NCI-H524 treated with DMSO at 0.1 percent for 48 hours (cell line): Measurements from ENCODE around the gene GSTM4.

Experiments used
- DNase-seq: peaks from one replicate; lab custom pipeline; 2025; lab: John Stamatoyannopoulos, UW

The GSTM4 gene

DNA sequence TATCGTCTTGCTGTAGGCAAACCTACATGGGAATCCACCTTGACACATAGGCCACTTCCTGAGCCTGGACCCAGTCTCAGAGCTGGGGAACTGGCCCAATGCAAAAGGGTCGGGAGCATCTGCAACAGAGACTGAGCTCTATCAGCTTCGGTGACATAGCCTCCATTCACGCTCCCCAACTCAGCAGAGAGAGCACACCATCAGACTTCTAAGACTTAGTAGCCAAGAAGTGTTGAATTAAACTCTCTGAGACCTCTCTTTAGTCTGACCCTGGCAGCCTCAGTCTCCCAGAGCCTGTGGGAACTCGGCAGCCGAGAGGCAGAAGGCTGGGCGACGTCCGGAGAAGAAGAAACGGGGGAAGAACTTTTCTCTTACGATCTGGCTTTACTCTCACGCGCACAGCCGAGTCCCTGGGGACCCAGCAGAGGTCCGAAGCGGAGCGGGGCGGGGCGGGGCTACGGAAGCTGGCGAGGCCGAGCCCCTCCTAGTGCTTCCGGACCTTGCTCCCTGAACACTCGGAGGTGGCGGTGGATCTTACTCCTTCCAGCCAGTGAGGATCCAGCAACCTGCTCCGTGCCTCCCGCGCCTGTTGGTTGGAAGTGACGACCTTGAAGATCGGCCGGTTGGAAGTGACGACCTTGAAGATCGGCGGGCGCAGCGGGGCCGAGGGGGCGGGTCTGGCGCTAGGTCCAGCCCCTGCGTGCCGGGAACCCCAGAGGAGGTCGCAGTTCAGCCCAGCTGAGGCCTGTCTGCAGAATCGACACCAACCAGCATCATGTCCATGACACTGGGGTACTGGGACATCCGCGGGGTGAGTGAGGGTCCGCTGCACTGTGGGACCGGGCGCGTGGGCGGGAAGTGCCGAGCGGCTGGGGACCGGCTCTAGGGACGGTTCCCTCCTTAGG is at the start of gene GSTM4:
Gene GSTM4 (plus strand): TSS at position 485 of the 905 bp plus-strand sequence. CDS start 291 bp downstream, at position 776.
- DNase-seq = peak; percentile 11

DNA sequence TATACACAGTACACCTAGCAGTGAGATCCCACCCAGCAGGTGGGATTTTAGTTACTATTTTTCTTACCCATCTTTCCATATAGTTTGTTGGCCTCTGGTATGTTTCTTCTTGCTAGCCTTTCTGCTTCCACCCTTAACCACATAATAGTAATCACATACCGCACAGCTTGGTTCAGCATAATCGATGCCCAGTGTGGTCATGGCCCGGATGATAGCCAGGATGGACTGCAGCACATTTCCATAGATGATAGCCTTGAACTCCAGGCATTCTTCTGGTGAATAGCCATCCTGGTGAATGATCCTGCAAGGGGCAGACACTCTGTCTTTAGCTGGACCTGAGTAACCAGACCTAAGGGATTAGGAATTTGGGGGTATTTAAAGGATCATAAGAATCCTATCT is 46.0 kb upstream of the GSTM4 start:
- DNase-seq = no peak

DNA sequence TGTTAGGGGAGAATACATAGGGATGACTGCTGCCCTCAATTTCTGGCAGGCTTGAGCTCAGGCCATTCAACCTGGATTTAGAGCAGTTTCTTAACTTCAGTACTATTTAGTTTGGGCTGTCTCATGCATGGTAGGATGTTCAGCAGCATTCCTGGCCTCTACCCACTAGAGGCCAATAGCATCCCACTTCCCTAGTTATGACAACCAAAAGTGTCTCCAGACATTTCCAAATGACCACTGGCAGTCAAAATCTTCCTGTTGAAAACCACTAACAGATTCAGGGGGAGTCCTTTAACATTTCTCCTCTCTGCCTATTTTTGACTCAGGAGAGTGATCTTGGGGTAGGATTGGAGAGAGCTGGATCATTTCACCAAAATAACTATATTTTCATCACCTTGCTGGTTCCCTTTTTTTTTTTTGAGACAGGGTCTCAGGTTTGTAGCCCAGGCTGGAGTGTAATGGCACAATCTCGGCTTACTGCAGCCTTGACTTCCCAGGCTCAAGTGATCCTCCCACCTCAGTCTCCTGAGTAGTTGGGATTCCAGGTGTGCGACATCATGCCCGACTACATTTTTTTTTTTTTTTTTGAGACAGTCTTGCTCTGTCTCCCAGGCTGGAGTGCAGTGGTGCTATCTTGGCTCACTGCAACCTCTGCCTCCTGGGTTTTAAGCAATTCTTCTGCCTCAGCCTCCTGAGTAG is 45.1 kb upstream of the GSTM4 start:
- no peak for DNase-seq

DNA sequence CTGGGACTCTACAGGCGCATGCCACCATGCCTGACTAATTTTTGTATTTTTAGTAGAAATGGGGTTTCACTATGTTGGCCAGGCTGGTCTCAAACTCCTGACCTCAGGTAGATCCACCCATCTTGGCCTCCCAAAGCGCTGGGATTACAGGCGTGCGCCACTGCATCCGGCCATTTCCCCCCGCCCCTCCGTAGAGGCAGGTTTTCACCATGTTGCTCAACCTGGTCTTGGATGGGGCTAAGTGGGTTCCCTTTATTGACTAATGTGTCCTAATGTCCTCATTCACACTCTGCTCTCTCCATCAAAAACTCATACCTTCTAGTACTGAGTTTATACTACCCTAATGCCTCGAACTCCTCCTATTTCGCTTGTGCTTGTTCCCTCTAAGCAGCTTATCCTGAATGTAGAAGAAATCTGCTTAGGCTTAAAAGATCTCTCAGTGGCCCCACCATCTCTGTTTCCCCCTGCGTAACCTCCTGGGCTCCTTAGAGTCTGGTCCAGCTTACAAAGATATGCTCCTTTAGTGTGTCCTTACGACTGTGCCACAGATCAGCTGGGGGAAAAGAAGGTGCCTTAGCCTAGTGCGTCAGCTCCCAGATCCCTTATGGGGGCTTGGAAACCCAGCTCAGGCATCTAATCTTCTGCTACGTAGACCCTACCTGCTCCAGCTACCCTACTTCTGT is 44.5 kb upstream of the GSTM4 start:
- no peak for DNase-seq

DNA sequence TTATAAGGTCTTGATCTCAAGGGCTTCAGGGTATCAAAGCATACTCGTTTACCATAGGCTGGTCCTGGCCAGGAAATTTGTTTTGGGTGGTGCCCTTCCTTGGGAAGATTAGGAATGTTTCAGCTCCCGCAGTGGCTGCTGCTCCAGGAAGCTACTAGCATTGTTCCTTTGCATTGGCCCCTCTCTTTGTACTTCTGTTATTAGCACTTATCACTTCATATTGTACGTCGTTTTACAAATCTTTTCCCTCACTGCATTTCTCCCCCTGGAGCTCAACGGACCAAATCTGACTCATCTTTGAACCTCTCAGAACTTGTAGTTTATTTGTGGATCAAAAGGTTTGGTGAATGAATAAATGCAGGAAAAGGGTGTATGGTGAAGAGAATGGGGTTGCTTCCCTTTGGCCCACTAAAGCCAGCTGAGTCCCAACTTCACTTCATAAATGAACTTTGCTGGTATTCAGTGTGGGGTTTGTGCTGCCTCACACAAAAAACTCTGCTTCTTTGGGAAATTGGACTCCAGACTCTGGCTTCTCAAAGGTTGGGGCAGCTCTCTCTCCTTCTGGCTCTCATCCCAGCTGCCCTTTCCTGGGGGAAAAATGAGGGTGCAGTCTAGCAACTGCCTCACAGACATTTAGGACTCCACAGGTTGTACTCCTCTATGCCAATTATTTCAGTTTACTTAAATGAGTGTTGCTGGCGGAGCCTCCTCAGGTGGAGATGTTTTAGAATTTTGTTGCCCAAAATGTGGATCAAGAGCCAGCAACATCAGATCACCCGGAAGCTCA is 42.3 kb upstream of the GSTM4 start:
- DNase-seq = no peak

DNA sequence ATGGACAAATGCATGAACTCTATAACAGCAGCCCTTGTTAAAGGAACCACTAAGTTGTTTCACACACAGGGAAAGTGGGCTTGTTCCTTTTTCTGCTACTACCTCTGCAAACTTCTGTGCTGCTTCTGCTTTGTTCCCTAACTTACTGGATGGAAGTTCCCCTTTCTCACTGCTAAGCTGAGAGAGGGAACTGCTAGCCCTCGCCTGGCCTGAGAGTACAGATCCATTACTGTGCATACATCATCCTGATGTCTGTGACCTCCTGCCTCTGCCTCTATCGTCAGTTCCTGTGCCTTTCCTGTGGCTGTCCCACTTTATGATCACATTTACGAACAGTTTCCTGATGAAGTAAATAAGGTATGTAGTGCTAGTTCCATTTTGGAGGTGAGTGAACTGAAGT is 40.0 kb upstream of the GSTM4 start:
- DNase-seq = no peak

DNA sequence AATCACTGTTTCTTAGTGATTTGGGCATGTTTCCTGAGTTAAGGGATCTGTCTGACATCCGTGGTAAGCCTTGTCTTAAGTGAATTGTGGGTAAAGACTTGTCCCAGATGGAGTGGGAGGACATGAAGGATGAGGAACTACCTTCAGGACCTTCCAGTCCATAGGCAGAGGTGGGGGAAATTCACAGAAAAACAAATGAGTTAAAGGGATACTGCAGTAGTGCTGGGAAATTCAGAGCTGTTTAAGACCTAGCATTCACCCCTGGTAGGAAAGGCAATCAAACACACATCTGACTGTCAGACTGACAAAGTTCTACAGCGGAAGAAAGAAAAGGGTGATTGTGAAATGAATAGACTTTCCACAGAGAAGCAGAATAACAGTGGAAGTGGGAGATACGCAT is 39.5 kb upstream of the GSTM4 start:
- no peak for DNase-seq

DNA sequence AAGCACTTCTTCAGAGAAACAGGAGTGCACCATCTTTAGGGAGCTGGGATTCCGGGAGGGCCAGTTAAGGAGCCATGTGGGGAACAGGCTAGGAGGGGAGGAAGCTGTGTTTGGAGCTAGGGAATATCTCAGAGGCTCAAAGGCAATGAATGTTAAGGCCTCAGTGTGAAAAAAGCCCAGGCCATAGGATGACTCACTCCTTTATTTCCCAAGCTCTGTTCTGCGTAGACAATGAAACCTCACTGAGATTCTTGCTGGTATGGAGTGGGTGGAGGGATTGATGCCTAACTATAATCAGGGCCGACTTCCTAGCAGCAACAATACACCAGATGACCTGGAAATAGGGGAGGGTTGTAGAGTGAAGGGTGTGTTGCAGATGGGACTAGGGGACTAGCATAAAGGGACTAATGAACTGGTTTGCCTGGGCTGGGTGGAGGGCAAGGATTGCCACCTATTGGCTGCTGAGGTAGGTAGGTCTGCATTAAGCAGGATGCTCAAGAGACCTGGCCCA is 38.6 kb upstream of the GSTM4 start:
- no peak for DNase-seq

DNA sequence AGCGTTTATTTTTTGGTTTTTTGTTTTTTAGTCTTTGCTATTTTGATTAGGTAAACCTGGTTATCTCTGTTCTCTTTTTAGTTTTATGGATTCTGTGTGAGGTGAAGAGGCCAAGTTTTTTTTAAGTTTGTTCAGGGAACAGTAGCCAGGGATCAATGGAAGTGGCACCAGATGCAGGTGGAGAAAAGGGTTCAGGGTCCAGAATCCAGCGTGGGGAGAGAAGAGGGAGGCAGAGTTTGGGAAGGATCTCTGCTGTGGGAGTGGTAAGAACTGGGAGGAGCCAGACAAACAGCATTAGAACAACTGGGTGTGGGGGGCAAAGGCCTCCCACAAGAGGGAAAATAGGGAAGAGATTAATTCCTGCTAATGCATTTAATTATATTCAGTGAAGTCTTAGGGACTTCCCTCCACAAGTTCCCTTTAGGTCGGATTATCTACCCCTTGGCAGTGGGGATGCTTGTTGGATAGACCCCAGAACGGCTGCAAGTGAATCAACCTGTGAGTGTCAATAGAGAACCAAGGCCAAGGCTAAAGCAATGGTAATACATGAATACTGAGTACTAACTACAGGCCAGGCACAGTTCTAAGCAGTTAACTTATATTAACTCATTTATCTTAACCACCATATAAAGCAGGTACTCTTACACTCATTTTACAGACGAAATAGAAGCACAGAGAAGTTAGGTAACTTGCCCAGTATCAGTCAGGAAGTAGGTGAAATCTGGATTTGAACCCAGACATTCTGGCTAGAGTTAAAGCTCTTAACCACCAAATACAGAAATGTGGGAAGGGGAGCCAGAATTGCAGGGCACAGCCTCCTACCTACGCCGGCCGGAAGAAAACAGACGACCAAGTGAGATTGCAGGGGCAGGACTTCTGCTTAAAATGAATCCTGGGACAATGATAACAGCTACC is 37.0 kb upstream of the GSTM4 start:
- DNase-seq = no peak

DNA sequence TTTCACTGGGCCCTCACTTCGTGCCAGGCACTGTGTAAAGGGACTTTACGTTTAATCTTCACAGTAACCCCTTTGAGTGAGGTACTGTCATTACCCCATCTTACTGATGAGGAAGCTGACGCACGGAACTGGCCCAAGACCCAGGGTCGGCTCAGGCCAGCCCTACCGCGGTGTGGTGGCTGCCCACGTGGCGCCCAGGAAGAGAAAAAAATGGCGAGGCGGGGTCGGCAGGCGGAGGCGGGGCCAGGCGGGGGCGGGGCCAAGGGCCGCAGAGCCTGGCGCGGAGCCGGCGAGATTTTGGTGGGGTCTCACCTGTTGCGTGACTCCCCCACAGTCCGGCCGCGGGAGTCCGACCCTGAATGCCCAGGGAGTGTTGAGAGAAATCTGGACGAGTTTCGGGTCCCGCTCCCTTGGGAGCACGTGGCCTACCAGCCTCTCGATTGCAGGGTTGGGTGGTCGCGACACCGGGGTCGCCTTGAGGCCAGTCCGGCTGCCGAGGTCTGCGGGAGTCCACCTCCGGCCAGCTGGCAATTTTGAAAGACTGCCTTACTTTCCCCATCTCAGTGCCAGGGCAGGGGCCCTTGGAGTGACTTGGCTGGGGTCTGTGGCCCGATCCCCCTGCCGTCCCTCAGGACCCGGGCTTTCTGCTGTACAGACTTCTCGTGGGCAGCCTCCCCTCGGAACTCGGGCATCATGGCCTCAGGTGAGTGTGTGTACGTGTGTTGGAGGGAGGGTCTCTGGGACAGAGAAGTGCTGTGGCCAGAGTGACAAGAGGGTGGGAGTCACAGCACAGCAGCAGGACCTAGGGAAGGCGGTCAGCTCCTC is 36.1 kb upstream of the GSTM4 start, which contains the start of the genes AMPD2 and GNAT2:
Gene AMPD2 (plus strand): TSS at position 262 of the 825 bp plus-strand sequence. CDS start 1,339 bp downstream, outside the sequence.
Gene GNAT2 (minus strand): TSS at position 41 of the 825 bp plus-strand sequence. CDS start 6,746 bp downstream, outside the sequence.
- DNase-seq = peak; percentile 7

DNA sequence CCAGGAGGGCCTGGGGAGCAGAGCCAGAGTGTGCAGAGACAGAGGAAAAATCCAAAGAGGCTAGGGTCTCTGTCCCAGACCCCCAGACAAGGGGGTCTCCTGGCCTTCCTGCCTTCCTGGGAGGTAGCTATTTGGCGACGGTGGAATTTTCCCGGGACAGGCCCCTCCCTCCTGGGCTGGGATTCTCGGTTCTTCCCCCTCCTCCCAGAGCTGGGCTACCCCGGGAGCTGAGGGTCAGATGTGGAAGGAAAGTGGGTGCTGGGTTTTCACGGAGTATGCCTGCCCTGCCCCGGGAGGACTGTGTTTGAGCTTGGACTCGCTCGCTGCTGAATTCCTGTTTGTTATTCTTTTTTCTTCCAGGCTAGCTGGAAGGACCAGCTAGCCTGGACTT is 35.5 kb upstream of the GSTM4 start:
- DNase-seq = no peak

DNA sequence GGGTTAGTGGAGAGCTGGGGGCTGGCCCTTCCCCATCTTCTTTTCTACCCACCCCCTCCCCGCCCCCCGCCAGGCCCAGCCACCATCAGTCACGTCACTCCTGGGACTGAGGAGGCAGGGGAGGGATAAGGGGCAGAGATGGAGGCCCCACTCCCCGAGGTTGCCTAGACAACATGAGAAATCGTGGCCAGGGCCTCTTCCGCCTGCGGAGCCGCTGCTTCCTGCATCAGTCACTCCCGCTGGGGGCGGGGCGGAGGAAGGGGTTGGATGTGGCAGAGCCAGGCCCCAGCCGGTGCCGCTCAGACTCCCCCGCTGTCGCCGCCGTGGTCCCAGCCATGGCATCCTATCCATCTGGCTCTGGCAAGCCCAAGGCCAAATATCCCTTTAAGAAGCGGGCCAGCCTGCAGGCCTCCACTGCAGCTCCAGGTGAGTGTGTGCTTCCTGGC is 35.0 kb upstream of the GSTM4 start:
- DNase-seq = peak; percentile 53

DNA sequence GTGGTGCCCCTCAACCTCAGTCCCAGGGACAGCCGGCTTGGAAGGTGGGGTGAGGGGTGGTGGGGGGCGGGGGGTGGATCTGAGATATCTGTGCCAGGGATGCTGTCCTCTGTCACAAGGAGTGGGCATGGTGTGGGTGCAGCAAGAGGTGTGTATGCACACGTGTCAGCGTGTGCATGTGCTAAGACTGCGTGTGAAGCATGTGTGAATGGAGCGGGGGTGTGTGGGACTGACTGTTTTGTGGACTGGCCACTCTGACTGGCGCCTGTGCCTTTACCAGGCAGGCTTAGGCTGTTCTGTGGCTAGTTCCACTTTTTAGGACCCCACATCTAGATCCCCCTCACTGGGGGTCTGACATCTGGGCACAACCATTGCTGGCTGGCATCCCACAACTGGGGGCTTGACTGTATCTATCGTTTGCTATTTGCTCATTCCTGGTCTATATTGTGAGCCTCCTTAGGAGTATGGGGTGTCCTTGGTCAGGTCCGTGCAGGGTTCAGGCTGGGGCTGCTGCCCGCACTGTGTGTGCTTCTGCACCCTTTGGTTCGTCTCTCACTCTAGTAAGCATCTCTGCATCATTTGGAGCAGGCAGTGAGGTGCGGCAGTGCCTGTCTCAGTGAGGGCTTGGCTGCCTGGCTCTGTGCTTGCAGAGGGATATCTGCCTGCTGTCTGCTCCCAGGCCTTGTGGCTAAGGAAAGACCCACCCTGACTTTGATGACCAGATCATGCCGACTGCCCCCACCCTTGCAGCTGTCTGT is 34.3 kb upstream of the GSTM4 start:
- DNase-seq = no peak

DNA sequence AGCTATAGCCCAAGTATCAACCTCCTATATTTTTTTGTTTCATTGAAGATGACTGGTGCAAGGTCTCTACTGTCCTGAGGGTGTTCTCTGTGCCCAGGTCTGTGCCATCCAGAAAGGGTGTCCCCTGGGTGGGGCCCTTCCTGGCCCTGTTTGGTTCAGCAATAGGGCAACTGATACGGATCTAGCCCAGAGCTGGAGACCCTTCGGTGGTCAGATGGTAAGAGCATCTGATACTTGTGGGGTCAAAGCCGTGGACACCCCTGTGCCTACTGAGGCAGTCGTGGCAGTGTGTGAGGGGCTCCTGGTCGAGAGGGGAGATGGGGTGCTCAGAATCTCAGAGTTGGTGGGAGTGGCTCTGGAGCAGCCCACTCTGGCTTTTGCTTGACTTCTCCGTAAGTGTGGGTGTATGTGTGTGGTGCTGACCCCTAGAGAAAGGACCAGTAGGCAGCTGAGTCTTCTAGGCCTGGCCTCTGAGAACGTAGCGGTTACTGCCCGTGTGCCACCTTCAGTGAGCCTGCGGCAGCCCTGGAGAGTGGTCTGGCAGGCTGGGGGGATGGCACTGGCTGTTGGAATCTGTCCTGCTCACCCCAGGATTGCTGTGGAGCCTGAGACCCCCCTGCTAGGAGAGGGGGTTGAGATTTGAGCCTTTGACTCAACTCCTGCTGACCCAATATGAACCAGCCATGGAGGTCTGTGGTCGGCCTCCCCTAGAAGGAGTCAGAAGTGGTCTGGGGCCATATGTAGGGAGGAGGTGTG is 33.6 kb upstream of the GSTM4 start:
- no peak for DNase-seq

DNA sequence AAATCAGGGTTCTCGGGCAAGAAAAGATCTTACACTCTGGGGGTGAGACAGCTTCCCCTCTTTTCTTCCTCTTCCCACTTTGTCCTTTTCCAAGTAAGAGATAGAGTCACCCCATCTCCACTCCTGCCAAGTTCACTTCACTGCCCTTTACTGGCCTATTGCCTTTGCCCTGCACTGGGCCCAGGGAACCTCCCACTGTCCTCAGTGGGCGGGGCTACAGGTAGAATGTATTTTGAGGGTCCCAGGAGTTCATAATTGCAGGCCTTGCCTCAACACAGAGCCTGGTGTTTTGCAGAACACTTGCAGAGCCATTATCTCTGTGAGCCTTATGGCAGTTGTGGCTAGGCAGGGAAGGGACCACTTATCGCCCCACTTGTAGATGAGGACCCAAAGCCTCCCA is 33.0 kb upstream of the GSTM4 start:
- DNase-seq = no peak

DNA sequence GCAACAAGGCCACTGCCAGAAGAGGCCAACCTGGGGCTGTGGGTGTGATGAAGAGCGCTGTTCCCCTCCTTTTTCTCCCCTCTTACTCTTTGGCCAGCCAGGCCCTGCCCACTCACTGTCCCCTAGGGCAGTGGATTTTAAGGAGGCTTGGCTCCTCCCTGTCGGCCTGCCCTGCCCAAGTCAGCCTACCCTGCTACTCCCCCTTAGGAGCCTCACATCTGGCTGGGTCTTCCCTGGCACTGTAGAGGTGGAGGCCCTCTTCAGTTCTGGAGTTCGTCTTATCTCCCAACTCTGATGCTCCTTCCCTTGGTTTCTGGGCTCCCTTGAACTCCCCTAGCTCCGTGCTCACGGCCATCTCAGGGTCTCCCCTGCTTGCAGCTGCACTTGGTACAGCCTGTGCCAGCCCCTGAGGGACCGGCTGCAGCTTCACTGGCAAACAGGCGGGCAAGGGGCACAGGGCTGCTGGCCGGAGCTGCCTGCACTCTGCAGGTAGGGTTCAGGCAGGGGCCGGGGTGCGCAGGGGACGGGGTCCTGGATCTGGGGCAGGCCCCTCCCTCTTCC is 32.2 kb upstream of the GSTM4 start:
- DNase-seq = no peak

DNA sequence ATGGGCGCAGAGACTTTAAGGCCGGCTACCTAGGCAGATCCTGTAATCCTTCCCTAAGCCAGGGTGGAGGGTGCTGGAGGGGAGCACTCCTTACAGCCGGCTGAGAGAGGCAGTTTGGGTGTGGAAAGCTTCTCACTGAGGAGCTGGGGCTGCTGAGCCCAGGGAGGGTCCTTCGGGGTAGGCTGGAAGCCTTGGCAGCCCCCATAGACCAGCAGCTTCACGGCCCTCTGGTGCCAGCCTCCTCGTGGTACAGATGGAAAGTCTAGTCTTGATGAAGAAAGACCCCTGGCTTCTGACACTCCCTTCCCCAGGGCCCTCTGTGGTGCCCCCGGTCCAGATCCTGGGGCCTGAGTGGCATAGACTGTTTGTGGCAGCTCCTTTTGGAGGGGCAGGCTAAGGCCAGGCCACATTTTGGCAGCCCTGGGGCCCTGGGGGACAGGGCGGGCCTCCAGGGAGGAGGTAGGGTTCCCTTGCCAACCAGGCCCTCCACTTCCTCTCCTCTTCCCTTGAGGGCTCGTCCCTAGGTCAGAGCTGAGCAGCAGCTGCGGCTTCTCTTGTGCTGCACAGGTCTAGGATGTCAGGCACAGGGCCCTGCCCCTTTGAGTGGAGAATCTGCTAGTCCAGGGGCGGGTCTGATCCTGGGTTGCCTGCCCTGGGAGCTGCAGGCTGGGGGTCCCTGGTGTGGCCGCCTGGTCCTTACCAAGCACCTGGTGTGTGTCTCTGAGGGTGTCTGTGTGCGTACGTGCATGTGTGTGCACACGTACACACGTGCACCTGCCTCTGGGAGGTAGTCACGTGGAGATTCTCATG is 31.5 kb upstream of the GSTM4 start:
- DNase-seq = no peak
